GM18507 (cell line): ENCODE results near the gene UPK3A.
"Not testable (repeated sequence)": the region's sequence is repeated elsewhere in the genome, so short reads cannot be mapped to it uniquely, and the experiment has no call there.

Experiments used
- DNase-seq: peaks from one replicate; pipeline ENCODE4 v3.0.0; 2011; ENCODE audit warnings: low read depth; ENCODE audit not compliant: insufficient read length; ENCODE audit errors: extremely low spot score
- FAIRE-seq: peaks from 2 replicates; lab custom pipeline; 2011; peaks lifted over from hg19 to GRCh38; lab: Jason Lieb, UNC

Gene UPK3A

DNA sequence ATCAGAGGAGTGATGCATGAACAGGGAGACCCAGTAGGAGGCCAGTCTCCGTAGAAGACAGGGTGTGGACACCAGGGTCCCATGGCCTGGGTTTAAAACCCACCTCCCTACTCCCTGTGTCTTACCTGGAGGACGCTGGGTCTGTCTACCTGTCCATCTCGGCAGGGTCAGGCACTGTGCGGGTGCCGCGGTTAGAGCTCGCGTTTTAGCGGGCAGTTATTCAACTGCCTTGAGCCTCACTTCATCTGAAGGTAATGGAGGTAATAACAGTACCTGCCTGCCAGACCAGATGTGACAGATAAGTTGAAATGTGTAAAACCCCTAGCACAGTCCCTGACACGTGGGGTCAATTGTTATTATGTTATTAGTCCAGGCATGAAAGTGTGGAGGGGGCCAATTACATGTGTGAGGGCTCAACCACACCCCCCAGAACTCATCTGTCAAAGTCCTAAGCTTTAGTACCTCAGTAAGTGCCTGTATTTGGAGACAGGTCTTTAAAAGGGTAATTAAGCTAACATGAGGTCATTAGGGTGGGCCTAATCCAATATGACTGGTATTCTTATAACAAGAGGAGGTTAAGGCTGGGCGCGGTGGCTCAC, 8.1 kb upstream of the UPK3A start:
- DNase-seq = no peak
- FAIRE-seq = no peak

DNA sequence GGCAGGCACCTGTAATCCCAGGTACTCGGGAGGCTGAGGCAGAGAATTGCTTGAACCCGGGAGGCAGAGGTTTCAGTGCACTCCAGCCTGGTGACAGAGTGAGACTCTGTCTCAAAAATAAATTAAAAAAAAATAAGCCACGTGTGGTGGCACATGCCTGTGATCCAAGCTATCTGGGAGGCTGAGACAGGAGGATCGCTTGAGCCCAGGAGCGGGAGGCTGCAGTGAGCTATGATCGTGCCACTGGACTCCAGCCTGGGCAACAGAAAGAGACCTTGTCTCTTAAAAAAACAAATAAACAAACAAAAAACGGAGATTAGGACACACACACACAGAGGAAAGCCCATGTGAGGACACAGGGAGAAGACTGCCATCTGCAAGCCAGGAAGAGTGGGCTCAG, 7.0 kb upstream of the UPK3A start:
- FAIRE-seq, DNase-seq: not testable (repeated sequence)

DNA sequence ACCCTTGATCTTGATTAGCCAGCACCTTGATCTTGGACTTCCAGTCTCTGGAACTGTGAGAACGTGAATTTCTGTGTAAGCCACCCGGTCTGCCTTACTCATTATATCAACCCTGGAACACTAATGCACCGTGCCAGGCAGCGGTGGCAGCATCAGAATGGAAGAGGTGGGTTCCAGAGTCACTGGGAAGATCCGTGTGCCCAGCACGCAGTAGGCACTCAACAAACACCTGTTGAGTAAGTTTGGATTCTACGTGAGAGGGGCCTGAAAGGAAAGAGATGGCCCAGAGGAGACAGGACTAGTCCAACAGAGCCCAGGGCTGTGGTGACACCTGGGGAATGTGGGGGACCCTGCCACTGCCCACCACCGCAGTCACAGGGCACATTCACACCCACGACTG, 6.6 kb upstream of the UPK3A start:
- DNase-seq (no peak), FAIRE-seq (no peak)

DNA sequence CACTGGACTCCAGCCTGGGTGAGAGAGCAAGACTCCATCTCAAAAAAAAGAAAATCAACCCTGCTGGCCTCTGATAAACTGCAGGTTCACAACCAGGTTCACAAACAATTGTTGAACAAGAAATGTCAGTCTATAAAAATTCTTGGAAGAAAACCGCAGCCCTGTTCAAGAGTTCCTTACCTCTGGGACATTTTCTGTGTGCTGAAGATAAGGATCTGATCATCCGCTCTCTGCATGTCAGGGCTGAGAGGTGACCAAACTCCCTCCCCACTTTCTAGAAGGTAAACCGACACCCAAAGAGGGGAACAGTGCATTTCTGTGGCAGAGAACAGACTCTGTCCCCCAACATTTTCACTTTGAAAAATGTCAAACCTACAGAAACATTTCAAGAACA, 4.2 kb upstream of the UPK3A start:
- DNase-seq = no peak
- no peak for FAIRE-seq

DNA sequence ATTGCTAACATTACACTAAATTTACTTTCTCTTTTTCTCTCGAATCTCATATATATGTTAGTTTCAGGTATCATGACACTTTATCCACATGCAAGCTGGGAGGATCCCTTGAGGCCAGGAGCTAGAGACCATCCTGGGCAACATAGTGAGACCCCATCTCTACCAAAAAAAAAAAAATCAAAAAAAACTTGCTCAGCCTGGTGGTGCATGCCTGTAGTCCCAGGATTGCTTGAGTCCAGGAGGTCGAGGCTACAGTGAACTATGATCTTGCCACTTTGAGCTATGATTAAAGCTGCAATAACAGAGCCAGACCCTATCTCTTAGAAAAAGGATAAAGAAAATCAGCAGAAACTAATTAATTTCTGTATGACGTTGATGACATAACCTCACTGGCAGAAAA, 3.7 kb upstream of the UPK3A start:
- DNase-seq = no peak
- FAIRE-seq = no peak

DNA sequence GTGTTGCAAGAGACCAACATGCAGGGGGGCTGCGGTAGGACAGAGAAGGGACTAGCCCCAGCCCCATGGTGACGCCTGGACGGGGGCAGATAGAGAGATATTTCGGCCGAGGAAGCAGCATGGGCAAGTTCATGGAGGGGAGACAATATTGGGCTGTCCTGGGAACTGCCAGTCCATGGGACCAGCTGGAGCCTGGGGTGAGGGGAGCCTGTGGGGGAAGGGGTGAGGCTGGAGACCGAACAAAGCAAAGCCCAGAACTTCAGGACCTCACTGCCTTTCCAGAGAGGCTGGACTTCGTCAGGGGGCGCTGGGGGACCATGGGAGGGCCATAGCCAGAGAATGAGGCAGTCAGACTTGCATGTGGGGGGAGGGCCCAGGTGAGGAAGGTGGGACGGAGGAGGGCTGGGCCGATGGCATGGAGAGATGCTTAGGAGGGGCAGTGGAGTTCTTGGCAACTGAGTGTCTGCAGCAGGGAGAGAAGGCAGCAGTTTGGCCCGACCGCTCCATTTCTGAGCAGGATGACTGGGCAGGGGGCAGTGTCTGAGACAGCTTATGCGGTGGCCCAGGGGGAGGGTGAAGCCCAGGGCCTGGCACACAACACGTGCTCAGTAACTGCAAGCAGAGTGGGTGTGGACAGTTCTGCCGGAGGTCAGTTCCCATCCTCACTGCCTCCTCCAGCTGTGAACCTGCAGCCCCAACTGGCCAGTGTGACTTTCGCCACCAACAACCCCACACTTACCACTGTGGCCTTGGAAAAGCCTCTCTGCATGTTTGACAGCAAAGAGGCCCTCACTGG, 712 bp downstream of the UPK3A start:
- no peak for FAIRE-seq
- no peak for DNase-seq

DNA sequence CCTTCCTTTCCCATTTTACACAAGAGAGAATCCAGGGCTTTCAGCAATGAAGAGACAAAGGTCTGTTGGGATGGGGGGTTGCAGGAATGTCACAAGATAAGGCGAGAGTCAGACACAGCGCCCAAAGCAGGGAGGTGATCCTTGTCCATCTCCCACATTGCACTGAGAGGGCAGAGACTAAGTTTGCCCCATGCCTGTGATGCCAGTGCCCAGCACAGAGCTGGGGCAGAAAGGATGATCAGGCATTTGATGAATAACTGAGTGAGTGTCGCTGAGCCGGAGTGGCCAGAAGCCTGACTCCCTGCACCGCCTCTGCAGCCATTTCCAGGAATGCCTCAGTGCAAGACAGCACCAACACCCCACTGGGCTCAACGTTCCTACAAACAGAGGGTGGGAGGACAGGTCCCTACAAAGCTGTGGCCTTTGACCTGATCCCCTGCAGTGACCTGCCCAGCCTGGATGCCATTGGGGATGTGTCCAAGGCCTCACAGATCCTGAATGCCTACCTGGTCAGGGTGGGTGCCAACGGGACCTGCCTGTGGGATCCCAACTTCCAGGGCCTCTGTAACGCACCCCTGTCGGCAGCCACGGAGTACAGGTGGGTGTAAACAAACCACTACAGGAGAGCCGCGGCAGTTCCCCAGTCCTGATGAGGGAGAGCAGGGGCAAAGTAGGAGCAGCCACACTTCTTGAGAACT, 2.3 kb downstream of the UPK3A start:
- FAIRE-seq (no peak), DNase-seq (no peak)

DNA sequence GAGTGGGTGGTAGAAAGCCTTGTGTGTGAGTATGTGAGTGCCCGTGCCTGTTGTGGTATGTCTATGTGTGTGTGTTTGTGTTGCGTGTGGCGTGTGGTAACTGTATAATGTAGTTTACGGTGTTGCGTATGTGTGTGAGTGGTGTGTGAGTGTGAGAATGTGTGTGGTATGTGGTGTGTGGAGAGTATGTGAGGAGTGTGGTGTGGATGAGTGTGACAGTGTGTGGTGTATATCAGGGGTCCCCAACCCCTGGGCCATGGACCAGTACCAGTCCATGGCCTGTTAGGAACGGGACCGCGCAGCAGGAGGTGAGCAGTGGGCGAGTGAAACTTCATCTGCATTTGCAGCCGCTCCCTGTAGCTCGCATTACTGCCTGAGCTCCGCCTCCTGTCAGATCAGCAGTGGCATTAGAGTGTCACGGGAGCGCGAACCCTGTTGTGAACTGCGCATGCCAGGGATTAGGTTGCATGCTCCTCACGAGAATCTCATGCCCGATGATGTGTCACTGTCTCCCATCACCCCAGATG, 5.7 kb downstream of the UPK3A start:
- FAIRE-seq = no peak
- no peak for DNase-seq

DNA sequence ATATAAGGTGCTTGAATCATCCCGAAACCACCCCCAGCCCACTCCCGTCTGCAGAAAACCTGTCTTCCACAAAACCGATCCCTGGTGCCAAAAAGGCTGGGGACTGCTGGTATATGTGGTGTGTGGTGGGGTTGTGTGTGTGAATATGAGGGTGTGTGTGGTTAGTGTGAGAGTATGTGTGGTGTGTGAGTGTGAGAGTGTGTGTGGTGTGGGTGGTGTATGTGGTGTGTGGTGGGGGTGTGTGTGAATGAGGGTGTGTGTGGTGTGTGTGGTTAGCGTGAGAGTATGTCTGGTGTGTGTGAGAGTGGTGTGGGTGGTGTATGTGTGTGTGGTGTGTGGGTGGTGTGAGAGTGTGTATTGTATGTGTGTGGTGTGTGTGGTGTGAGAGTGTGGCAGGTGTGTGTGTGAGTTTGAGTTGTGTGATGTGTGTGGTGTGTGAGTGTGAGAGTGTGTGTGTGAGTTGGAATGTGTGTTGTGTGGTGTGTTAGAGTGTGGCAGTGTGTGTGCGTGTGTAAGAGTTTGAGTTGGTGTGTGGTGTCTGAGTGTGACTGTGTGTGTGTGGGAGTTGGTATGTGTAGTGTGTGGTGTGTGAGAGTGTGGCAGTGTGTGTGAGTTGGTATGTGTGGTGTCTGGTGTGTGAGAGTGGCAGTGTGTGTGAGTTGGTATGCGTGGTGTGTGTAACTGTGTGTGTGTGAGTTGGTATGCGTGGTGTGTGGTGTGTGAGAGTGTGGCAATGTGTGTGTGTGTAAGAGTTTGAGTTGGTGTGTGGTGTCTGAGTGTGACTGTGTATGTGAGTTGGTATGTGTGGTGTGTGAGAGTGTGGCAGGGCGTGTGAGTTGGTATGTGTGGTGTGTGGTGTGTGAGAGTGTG, 6.5 kb downstream of the UPK3A start:
- DNase-seq = no peak
- no peak for FAIRE-seq

DNA sequence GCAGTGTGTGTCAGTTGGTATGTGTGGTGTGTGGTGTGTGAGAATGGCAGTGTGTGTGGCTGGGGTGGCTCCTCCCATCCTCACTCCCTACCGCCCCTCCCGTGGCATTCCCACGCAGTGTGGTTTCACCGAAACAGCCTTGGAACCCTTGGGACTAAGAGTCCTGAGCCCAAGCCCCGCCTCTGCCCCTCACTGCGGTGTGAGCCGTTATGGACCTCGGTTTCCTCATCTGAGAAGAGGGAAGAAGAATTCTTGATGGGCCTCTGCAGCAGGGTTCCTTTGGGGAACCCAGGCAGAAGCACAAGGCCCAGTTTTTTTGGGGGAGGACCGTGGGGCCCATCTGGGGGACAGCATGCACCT, 7.2 kb downstream of the UPK3A start:
- DNase-seq (no peak), FAIRE-seq (no peak)

DNA sequence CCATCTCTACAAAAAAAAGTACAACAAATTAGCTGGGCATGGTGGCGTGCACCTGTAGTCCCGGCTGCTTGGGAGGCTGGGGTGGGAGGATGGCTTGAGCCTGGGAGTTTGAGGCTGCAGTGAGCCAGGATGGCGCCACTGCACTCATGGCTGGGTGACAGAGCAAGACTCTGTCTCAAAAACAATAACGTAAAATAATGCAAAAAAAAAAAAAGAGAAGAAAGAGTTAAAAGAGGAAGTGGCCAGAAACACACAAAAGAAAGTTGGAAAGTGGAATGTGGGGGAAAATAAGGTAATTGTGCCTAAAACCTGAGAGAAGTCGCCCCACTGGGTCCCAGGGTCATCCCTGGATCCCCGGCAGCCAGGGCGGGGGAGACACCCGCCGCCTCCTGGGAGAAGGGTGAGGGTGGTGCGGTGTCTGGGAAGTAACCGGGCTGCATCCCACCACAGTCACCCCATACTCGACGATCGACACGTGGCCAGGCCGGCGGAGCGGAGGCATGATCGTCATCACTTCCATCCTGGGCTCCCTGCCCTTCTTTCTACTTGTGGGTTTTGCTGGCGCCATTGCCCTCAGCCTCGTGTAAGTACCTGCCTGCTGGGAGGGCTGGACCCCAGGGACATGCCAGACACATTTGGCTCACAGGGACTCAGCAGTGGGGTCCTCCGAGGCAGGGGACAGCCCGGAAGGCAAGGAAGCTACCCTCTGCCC, 8.1 kb downstream of the UPK3A start:
- FAIRE-seq (no peak), DNase-seq (no peak)

DNA sequence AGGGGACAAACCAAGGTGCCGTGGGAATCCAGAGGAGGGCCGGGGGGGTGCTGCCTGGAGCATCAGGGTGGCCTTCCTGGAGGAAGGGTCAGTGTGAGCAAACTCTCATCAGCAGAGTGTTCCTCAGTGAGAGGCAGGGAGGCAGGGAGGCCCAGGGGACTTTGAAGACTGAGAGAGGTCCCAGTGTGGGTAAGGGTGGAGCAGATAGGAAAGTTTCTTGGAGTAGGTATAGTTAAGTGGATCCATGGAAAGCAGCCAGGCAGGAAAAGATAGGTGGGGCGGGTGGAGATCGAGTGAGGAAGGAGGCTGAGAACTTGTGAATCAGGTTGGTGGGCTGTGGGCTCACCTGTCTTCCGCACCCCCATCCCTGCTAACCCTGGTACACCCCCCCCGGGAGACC, 9.3 kb downstream of the UPK3A start:
- FAIRE-seq (no peak), DNase-seq (no peak)

DNA sequence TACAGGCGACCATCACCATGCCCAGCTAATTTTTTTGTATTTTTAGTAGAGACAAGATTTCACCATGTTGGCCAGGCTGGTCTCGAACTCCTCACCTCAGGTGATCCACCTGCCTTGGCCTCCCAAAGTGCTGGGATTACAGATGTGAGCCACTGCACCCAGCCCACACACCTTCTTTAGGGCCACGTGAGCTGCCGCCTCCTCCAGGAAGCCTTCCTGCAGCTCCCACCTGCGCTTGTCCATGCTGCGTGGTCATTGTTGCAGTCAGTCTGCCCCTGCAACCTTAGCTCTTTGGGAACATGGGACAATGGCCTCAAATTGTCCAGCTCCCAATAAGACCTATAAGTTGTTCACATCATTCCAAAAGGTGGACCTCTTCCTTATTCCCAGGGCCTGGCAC, 10.3 kb downstream of the UPK3A start:
- not testable (repeated sequence) for FAIRE-seq

DNA sequence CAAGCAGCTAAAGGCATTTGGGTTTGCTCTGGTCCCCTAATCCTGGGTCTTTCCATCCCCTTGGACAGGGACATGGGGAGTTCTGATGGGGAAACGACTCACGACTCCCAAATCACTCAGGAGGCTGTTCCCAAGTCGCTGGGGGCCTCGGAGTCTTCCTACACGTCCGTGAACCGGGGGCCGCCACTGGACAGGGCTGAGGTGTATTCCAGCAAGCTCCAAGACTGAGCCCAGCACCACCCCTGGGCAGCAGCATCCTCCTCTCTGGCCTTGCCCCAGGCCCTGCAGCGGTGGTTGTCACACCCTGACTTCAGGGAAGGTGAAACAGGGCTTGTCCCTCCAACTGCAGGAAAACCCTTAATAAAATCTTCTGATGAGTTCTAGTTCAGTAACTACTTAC, 10.7 kb downstream of the UPK3A start:
- DNase-seq (no peak), FAIRE-seq (no peak)

More for the DNA sequence above, 10.3 kb downstream of the UPK3A start:
- DNase-seq = not testable (repeated sequence)

DNA sequence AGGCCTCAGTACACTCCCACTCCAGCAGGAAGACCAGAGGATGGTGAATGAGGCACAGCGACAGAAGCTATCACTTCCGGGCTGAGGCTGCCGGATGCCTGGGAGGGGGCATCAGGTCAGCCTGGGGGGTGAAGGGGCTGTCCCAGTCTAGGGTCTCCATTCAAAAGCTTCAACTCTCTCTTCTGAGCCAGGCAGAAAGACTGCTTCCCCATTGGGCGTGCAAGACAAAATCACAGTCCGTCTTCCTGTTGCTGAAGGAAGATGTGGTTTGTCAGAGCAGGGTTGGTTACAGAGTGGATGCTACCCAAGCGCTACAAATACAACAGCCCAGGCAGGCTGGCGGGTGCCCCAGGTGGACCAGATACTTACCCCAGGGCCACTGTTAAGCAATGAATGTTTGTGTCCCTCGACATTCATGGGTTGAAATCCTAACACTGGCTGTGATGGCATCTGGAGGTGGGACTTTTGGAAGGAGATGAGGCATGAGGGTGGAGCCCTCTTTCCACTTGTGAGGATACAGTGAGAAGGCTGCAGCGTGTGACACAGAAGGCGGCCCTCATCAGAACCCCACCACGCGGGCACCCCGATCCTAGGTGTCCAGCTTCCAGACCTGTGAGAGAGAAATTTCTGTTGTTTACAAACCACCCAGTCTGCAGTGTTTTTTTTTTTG, 12.0 kb downstream of the UPK3A start:
- DNase-seq = no peak
- FAIRE-seq = peak; percentile 61

DNA sequence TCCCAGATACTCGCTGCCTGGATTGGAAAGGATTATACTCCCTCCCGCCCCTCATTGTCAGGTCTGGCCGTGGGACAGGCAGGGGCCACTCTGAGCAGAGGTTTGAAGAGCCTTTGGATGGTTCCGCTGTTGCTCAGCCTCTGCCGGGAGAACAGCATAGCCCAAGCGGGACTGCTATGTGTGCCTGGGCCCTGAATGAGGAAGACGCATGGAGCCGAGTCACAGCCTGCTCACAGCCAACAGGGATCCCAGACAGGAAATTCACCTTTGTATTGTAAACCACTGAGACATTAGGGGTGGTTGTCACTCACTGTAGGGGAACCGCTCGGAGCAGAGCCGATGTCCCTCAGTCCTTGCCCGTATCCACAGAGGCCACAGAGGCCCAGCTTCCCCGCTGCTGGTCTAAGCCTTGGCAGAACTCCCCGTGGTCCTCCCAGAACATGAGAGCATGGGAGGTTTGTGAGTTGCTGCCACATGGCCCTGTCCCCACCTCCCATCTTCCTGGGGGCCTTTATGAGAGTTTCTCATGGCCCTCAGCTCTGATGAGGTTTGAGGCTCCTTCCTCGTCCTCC, 14.3 kb downstream of the UPK3A start:
- DNase-seq (no peak), FAIRE-seq (no peak)

DNA sequence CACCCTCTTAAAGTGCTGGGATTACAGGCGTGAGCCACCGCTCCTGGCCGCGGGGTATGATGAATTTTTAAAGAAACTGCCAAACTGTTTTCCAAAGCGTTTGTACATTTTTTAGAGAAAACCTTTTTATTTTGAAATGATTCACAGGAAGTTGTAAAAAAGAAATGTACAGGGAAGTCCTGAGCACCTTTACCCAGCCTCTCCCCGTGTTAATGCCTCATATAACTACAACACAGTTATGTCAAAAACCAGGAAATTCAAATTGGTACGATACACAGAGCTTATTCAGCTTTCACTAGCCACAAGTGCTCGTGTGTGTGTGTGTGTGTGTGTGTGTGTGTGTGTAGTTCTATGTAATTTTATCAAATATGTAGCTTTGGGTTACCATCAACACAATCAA, 18.0 kb downstream of the UPK3A start:
- DNase-seq (no peak), FAIRE-seq (no peak)

DNA sequence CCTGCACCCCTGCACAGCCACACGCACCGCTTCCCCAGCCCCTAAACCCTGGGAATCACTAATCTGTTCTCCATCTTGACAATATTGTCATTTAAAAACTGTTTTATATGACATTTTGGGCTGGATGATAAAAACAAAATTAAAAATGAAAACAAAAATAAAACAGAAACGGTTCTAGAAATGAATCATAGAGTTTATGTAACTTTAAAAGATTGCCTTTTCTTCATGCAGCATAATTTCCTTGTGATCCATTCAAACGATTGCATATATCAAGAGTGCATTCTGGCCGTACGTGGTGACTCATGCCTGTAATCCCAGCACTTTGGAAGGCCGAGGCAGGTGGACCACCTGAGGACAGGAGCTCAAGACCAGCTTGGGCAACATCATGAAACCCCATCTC, 18.4 kb downstream of the UPK3A start:
- DNase-seq = no peak
- no peak for FAIRE-seq
